Placental pericyte (primary cell): ENCODE results near the gene SLC4A4. TPM values are rescaled to one million over a fixed set of nuclear protein-coding genes. Genes with fewer than 3 reads are reported as not detected.

Experiments used
- total RNA-seq: library from RNA; depleted of rRNA; stranded (reverse); fragments of >200 nt; gene quantifications from 2 replicates; pipeline ENCODE4 v1.2.3, GENCODE V29; 2012

The SLC4A4 gene
- total RNA-seq = 10.1 and 22.0 TPM in 2 replicates

GRCh38 chr4:71338846-71339593, at the start of gene SLC4A4:
TSS of gene SLC4A4 (plus strand) at chr4:71339020.

